Testis (tissue), 3 donors: ENCODE measurements around the gene FEV. TPM values are rescaled to one million over a fixed set of nuclear protein-coding genes. Genes with fewer than 3 reads are reported as not detected.

Source experiments
- DNase-seq: peaks from one replicate; pipeline ENCODE4 v3.0.0-alpha.2; 2019
- H3K27ac ChIP-seq, 2 donors: fragments of 200-600 bp; sonication (generic); one replicate each; pipeline ENCODE4 v1.5.1; 2019
- H3K27me3 ChIP-seq: fragments of 200-600 bp; sonication (generic); one replicate; pipeline ENCODE4 v1.5.1; 2019
- H3K36me3 ChIP-seq: fragments of 200-600 bp; sonication (generic); one replicate; pipeline ENCODE4 v1.5.1; 2017; ENCODE audit warnings: low read depth; ENCODE audit errors: missing control alignments
- H3K4me1 ChIP-seq: fragments of 200-600 bp; sonication (generic); one replicate; pipeline ENCODE4 v1.5.1; 2019
- H3K4me3 ChIP-seq, 2 donors: fragments of 200-600 bp; sonication (generic); one replicate each; pipeline ENCODE4 v1.5.1; 2017 to 2019
- H3K9me3 ChIP-seq: fragments of 200-600 bp; sonication (generic); one replicate; pipeline ENCODE4 v1.5.1; 2017
- POLR2A ChIP-seq: fragments of 450-650 bp; IDR thresholded peaks from one replicate; pipeline ENCODE4 v1.6.1; 2017; ENCODE audit warnings: antibody characterized with exemption, mild to moderate bottlenecking, moderate library complexity
- WGBS, 2 donors: methylation state at CpG; one replicate each; pipeline ENCODE4 v1.1.5; 2018; 5-methylcytosine and 5-hydroxymethylcytosine counted together
- intact Hi-C: fragments of 100-400 bp; cut with DNase I; formaldehyde crosslinking; loops from one replicate; pipeline ENCODE4 v1.15.1; 2023; ENCODE audit warnings: low total_unique reads
- polyA plus RNA-seq: library from polyadenylated mRNA; stranded (reverse); fragments of 350-450 nt; fragmentation: Illumina TruSeq; extraction: RNeasy Lipid Tissue Mini Kit (QIAGEN cat#74804); gene quantifications from one replicate; pipeline ENCODE4 v1.2.3, GENCODE V29; 2014; ENCODE audit warnings: low read depth, low replicate concordance; ENCODE audit not compliant: insufficient read depth
- total RNA-seq, 2 donors: library from RNA; depleted of rRNA; stranded (reverse); fragments of >200 nt; gene quantifications; one replicate each; pipeline ENCODE4 v1.2.3, GENCODE V29; 2016
- TF ChIP-seq, protein P1 (sequence below), 3 experiments: fragments of 450-650 bp in 2 of 3; fragments of 200-600 bp in 1 of 3; sonication (generic) in 1 of 3; IDR thresholded peaks; one replicate each; pipeline ENCODE4 v1.5.1; 2016 to 2019; ENCODE audit warnings: antibody characterized with exemption in 3 of 3, mild to moderate bottlenecking in 2 of 3, moderate library complexity in 1 of 3

FEV gene
- total and polyA plus RNA-seq, 3 donors from 2014 or later, result not detected

DNA sequence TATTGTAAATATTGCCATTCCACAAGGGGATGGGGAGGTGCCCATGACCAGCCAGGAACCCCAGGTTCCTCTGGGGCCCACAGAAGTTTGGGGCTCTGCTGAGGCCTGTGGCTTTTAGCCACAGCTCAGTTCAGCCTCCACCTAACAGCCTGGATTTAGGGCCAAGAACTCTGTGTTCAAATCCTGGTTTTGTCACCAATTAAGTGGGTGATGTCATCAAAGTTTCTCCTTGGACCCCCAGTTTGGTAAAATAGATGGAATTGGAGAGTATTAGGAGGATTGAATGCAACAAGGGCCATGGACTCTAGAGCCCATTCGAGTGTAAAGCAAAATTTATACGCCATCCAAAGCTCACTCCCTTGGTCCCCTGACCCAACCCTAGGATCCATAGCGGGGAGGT, 3.2 kb upstream of the FEV start:
- H3K27me3 ChIP-seq, result peaks cover 5% of the 10 kb centered on the region
- intact Hi-C loops, result no loop called here
- H3K4me3 ChIP-seq, result no peak overlapping the region
- no peaks in the 10 kb centered on the region for H3K9me3 ChIP-seq
- no peak for DNase-seq
- 44 to 52% methylated on average over 3 of the region's 3 CpGs for WGBS, 2 donors
- H3K4me1 ChIP-seq, result peaks cover 16% of the 10 kb centered on the region
- TF ChIP-seq, protein P1, sequence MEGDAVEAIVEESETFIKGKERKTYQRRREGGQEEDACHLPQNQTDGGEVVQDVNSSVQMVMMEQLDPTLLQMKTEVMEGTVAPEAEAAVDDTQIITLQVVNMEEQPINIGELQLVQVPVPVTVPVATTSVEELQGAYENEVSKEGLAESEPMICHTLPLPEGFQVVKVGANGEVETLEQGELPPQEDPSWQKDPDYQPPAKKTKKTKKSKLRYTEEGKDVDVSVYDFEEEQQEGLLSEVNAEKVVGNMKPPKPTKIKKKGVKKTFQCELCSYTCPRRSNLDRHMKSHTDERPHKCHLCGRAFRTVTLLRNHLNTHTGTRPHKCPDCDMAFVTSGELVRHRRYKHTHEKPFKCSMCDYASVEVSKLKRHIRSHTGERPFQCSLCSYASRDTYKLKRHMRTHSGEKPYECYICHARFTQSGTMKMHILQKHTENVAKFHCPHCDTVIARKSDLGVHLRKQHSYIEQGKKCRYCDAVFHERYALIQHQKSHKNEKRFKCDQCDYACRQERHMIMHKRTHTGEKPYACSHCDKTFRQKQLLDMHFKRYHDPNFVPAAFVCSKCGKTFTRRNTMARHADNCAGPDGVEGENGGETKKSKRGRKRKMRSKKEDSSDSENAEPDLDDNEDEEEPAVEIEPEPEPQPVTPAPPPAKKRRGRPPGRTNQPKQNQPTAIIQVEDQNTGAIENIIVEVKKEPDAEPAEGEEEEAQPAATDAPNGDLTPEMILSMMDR (IDR thresholded peaks at IDR 0.05), result no peak
- TF ChIP-seq POLR2A, result no peak
- no peaks in the 10 kb centered on the region for H3K36me3 ChIP-seq
- no peak overlapping the region for H3K27ac ChIP-seq

DNA sequence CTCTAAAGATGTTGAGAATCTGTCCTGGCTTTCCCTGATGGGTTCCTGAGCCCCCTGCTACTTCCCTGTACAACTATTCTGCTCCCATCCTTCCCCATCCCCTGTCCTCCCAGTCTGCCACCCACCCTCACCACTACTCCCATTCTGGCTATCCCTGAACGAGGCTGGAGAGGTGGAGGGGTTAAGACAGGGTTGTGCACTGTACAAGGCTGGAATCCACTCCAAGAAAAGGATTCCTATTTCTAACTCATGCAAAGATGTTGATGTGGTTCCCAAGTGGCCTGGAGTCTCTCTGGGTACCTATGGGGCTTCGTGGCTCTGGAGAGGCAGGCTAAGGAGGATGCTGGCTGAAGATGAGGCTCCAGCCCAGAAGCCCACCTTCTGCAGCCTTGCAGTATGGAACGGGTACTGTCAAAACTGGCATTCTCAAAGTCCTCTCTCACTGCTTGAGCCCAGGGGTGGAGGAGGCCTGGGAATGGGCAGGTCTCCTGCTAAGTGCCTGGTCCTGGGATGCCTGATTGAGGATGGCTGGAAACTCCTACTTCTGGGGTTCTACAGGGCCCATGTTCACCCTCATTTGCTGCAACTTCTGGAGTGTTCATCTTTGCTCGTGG, 1.3 kb upstream of the FEV start:
- Histone ChIP-seq H3K27ac (no peak overlapping the region), H3K36me3 (no peaks in the 10 kb centered on the region), H3K4me3 (no peak overlapping the region), H3K27me3 (peaks cover 10% of the 10 kb centered on the region), H3K9me3 (no peaks in the 10 kb centered on the region), H3K4me1 (peaks cover 22% of the 10 kb centered on the region)
- no peak for DNase-seq
- TF ChIP-seq POLR2A, result no peak
- TF ChIP-seq, protein P1 (IDR thresholded peaks at IDR 0.05), result no peak
- intact Hi-C loops, result no loop called here
- WGBS, 2 donors, result 63 to 76% methylated on average over 4 of the region's 4 CpGs

DNA sequence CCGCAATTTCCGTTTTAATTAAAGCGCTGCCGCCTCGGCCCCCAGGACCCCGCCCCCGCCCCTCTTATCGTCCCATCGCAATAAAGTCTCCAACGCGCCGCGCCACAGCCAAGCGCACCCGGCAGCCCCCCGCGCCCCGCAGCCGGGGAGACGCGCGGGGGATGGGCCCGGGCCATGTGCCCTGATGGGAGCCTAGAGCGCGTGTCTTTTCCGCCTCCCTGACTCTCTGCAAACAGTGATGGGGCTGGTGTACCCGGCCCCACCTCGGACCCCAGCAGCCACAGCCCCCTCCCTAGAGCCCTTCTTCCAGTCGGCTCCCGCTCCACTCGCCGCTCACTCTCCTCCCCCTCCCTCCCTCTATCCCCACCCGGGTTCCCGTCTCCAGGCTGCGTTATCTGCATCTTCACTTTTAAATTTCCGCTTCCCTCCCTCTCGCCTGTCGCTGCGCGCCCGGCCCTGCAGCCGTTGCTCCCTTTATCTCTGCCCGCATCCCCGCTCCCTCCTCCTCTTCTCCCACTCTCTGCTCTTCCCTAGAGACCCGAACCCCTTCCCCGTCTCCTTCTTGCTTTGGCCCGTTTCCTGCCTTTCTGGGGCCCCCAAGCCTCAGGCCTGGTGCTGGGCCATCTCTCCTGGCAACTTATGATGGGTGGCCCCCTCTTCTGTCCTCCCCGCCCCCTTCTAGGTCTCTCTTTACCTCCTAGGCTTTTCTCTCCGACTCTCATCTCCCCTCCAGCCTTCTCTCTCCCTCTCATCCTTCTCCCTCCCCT, 524 bp upstream of the FEV start:
- Histone ChIP-seq H3K4me1 (peaks cover 27% of the 10 kb centered on the region), H3K9me3 (no peaks in the 10 kb centered on the region), H3K36me3 (no peaks in the 10 kb centered on the region), H3K27ac (no peak overlapping the region), H3K27me3 (peaks cover 10% of the 10 kb centered on the region), H3K4me3 (peak overlapping the region in 1 of 2 donors; percentile 23)
- TF ChIP-seq POLR2A, result no peak
- TF ChIP-seq, protein P1 (IDR thresholded peaks at IDR 0.05), result no peak
- 5 to 6% methylated on average over 38 to 48 of the region's 49 CpGs for WGBS, 2 donors
- no peak for DNase-seq
- intact Hi-C loops, result no loop called here

DNA sequence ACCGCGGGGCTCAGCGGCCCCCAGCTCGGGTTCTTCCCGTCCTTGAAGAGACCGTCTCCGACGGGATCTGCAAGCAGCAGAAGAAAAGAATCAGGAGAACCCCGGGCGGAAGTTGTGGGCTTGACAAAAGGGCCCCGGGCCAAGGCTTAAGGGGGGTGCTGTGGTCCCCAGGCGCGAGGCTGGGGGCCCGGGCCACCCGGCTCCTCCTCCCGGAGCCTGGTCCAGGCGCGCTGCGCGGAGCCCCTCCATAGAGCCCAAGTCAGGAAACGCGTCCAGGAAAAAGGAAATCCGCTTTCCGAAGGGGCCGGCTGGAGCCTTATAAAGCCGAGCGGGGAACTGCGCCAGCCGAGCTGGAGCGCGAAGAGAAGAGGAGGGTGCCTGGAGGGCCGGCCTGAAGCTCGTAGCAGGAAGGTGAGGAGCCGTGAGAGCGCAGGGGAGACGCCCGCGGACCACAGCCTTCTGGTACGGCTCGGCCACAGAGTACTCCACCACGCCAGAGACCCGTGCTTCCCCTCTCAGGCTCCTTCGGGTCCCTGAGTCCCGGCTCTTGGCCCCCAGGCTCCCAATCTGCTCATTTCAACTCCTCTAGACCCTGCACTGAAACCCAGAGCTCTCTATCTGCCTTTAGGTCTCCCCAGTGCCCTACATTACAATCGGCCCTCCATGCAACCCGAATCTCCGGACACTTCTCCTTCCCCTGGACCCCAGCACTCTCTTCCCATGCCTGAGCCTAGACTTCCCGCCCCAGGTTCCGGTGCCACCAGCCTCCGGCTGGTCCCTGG, 554 bp downstream of the FEV start:
- DNase-seq, result no peak
- intact Hi-C loops, result no loop called here
- peak overlapping the region in 1 of 2 donors; percentile 23 for H3K4me3 ChIP-seq
- peaks cover 27% of the 10 kb centered on the region for H3K4me1 ChIP-seq
- no peaks in the 10 kb centered on the region for H3K9me3 ChIP-seq
- WGBS, 2 donors, result 1 to 2% methylated on average over 34 to 50 of the region's 50 CpGs
- no peak overlapping the region for H3K27ac ChIP-seq
- peaks cover 10% of the 10 kb centered on the region for H3K27me3 ChIP-seq
- TF ChIP-seq POLR2A, result no peak
- TF ChIP-seq, protein P1 (IDR thresholded peaks at IDR 0.05), result no peak
- H3K36me3 ChIP-seq, result no peaks in the 10 kb centered on the region
